ENCODE measurements around the gene KIR2DL1. TPM values are rescaled to one million over a fixed set of nuclear protein-coding genes. Genes with fewer than 3 reads are reported as not detected.
"Not testable (repeated sequence)": the region's sequence is repeated elsewhere in the genome, so short reads cannot be mapped to it uniquely, and the experiment has no call there.

Gene KIR2DL1
- total RNA-seq, 1 donor: not detected

- H3K4me3 ChIP-seq (ENCODE audit: low read depth, low read length): no peak overlapping the region
- no peak for TF ChIP-seq CTCF (IDR thresholded peaks at IDR 0.05; ENCODE audit: insufficient read depth, low read length)
- DNase-seq (ENCODE audit: low read depth): no peak
These were observed 36.9 kb downstream of the KIR2DL1 start for GRCh38 chr19:54806516-54806838.

GRCh38 chr19:54814571-54814970, 45.0 kb downstream of the KIR2DL1 start:
- not testable (repeated sequence) for H3K4me3 ChIP-seq (ENCODE audit: low read depth, low read length); DNase-seq (ENCODE audit: low read depth)

GRCh38 chr19:54816251-54816650, 46.7 kb downstream of the KIR2DL1 start, which contains the start of gene KIR3DL1:
TSS of gene KIR3DL1 (plus strand) at chr19:54816468.
- H3K4me3 ChIP-seq (ENCODE audit: low read depth, low read length); DNase-seq (ENCODE audit: low read depth): not testable (repeated sequence)

- DNase-seq (ENCODE audit: low read depth): no peak
- TF ChIP-seq CTCF (IDR thresholded peaks at IDR 0.05; ENCODE audit: insufficient read depth, low read length): no peak
These were observed 48.3 kb downstream of the KIR2DL1 start for GRCh38 chr19:54817670-54818536.

GRCh38 chr19:54824416-54824815, 54.8 kb downstream of the KIR2DL1 start:
- H3K4me3 ChIP-seq (ENCODE audit: low read depth, low read length); DNase-seq (ENCODE audit: low read depth): not testable (repeated sequence)

More at GRCh38 chr19:54817670-54818536, 48.3 kb downstream of the KIR2DL1 start:
- no peak overlapping the region for H3K4me3 ChIP-seq (ENCODE audit: low read depth, low read length)

- not testable (repeated sequence) for H3K4me3 ChIP-seq (ENCODE audit: low read depth, low read length)
These were observed 55.7 kb downstream of the KIR2DL1 start for GRCh38 chr19:54825326-54825725.

GRCh38 chr19:54828064-54828463, 58.5 kb downstream of the KIR2DL1 start:
- DNase-seq (ENCODE audit: low read depth): not testable (repeated sequence)

More at GRCh38 chr19:54825326-54825725, 55.7 kb downstream of the KIR2DL1 start:
- DNase-seq (ENCODE audit: low read depth): not testable (repeated sequence)

GRCh38 chr19:54832496-54832895, 62.9 kb downstream of the KIR2DL1 start, which contains the start of gene KIR2DS4:
TSS of gene KIR2DS4 (plus strand) at chr19:54832676.
- not testable (repeated sequence) for H3K4me3 ChIP-seq (ENCODE audit: low read depth, low read length); DNase-seq (ENCODE audit: low read depth)

More at GRCh38 chr19:54828064-54828463, 58.5 kb downstream of the KIR2DL1 start:
- H3K4me3 ChIP-seq (ENCODE audit: low read depth, low read length): not testable (repeated sequence)

Small RNA genes lying within 50 kb of the gene (small RNA-seq; reads per million reads assigned to genes)
- not detected for gene KIR3DP1

Other genes with a start within 250 kb of the KIR2DL1 start
- gene LILRA2, start 196.0 kb upstream of the KIR2DL1 start, total RNA-seq (ENCODE audit: low replicate concordance): not detected in 2 replicates
- gene LILRA1, start 176.2 kb upstream of the KIR2DL1 start, total RNA-seq (ENCODE audit: low replicate concordance): not detected in 2 replicates
- gene LILRB1, start 139.3 kb upstream of the KIR2DL1 start, total RNA-seq (ENCODE audit: low replicate concordance): not detected in 2 replicates
- gene LILRB4, start 106.8 kb upstream of the KIR2DL1 start, total RNA-seq (ENCODE audit: low replicate concordance): not detected in 2 replicates
- gene KIR3DL3, start 45.4 kb upstream of the KIR2DL1 start, total RNA-seq (ENCODE audit: low replicate concordance): not detected in 2 replicates
- not detected in 2 replicates for gene KIR2DL3, start 31.3 kb upstream of the KIR2DL1 start, total RNA-seq (ENCODE audit: low replicate concordance)
- gene KIR2DL4, start 33.8 kb downstream of the KIR2DL1 start, total RNA-seq (ENCODE audit: low replicate concordance): not detected in 2 replicates
- gene KIR3DL1, start 46.7 kb downstream of the KIR2DL1 start, total RNA-seq (ENCODE audit: low replicate concordance): not detected in 2 replicates
- not detected in 2 replicates for gene KIR2DS4, start 62.9 kb downstream of the KIR2DL1 start, total RNA-seq (ENCODE audit: low replicate concordance)
- not detected in 2 replicates for gene KIR3DL2, start 80.7 kb downstream of the KIR2DL1 start, total RNA-seq (ENCODE audit: low replicate concordance)
- gene FCAR, start 104.4 kb downstream of the KIR2DL1 start, total RNA-seq (ENCODE audit: low replicate concordance): not detected in 2 replicates
- gene NCR1, start 136.4 kb downstream of the KIR2DL1 start, total RNA-seq (ENCODE audit: low replicate concordance): not detected in 2 replicates
- not detected in 2 replicates for gene NLRP7, start 177.7 kb downstream of the KIR2DL1 start, total RNA-seq (ENCODE audit: low replicate concordance)
- not detected in 2 replicates for gene NLRP2, start 196.6 kb downstream of the KIR2DL1 start, total RNA-seq (ENCODE audit: low replicate concordance)